DMS153 treated with DMSO at 0.1 percent for 48 hours (cell line): ENCODE measurements around the gene TRIP6.
"Not testable (repeated sequence)": the region's sequence is repeated elsewhere in the genome, so short reads cannot be mapped to it uniquely, and the experiment has no call there.

Experiments
- DNase-seq: peaks from one replicate; lab custom pipeline; 2025; ENCODE audit not compliant: unreplicated experiment; lab: John Stamatoyannopoulos, UW

Gene TRIP6

DNA sequence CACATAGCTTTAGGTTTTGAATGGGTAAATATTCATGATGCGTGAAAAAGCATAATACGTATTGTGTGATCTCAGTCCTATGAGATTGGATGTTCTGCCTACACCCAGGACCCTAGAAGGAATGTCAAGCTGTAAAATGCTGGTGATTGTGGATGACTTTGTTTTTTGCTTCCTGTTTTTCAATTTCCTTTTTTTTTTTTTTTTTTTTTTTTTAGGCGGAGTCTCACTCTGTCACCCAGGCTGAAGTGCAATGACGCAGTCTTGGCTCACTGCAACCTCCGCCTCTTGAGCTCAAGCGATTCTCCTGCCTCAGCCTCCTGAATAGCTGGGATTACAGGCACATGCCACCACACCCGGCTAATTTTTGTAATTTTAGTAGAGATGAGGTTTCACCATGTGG is 43.3 kb downstream of the TRIP6 start:
- not testable (repeated sequence) for DNase-seq

DNA sequence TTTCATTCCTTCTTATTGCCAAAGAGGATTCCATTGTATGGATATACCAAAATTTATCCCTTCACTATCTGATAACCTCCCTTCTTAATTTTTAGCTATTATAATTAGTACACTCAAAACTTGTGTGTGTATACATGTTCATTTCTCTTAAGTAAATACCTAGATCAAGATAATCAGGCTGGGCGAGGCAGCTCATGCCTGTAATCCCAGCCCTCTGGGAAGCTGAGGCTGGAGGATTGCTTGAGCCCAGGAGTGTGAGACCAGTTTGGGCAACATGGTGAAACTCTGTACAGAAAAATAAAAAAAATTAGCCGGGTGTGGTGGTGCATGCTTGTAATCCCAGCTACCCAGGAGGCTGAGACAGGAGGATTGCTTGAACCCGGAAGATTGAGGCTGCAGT is 44.3 kb downstream of the TRIP6 start:
- no peak for DNase-seq

DNA sequence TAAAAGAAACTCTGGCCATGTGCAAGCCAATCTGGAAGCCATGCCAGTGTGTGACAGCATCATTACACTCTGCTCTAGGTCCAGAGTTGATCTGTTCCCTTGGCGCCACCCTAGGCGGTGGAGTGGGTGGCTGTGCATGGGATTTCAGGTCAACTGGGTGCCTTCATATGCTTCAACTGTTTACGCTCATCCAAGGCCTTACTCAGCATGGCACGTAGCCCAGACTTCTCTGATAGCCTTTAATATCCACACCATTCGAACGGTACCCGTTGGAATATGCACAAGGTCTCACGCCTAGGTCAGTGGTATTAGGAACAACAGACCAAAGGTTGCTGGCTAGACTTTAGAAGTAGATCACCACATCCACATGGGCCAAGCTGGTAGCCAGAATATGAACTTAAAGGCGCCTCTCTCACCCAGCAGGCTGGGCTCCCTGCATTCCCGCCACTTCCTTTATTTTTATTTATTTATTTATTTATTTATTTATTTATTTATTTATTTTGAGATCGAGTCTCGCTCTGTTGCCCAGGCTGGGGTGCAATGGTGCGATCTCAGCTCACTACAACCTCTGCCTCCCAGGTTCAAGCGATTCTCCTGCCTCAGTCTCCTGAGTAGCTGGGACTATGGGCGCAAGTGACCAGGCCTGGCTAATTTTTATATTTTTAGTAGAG is 47.2 kb downstream of the TRIP6 start:
- DNase-seq = no peak

DNA sequence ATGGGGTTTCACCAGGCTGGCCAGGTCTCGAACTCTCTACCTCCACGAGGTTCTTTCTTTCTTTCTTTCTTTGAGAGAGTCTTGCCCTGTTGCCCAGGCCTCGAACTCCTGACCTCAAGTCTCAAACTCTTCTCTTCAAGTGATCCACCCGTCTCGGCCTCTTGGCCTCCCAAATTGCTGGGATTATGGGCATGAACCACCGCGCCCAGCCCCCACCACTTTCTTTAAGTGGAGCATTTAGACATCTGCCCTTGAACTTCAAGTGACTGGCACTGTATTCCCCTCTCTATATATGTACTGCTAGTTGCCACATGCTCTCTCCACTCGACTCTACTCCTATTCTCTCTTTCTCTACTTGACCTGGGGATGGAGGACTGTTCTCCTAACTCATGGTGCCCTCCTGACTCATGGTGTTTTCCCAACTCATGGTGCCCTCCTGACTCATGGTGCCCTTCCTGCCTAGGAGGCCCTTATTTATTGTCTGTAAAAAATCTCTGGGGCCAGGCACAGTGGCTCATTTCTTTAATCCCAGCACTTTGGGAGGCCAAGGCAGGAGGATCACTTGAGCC is 47.8 kb downstream of the TRIP6 start:
- DNase-seq = no peak

DNA sequence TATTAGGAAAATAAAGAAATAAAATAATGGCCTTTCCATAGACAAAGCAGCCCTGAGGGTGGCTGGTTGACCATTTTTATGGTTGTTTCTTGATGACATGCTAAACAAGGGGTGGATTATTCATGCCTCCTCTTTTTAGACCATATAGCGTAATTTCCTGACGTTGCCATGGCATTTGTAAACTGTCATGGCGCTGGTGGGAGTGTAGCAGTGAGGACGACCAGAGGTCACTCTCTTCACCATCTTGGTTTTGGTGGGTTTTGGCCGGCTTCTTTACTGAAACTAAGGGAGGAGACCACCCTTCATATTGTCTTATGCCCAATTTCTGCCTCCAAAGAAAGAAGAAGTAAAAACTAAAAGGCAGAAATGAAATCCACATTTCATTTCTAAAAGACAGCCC is 52.1 kb downstream of the TRIP6 start:
- DNase-seq = not testable (repeated sequence)

DNA sequence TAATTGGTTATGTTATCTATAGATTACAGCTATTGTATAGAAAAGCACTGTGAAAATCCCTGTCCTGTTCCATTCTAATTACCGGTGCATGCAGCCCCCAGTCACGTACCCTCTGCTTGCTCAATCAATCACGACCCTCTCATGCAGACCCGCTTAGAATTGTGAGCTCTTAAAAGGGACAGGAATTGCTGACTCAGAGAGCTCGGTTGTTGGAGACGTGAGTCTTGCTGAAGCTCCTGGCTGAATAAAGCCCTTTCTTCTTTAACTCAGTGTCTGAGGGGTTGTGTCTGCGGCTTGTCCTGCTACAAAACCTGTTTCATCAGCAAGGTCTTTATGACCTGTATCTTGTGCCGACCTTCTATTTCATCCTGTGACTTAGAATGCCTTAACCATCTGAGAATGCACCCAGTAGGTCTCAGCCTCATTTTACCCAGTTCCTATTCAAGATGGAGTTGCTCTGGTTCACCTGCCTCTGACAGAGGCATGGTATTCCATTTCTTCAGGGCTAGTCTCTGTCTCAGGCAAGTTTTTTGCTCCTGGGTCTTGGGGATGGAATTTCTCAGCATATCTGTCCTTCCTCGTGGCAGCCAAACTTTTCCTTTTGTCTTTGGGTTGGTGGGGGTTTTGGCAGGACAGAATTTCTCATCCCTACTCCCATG is 52.7 kb downstream of the TRIP6 start:
- DNase-seq = not testable (repeated sequence)

GRCh38 chr7:100921039-100921438 is 53.9 kb downstream of the TRIP6 start:
- no peak for DNase-seq
